Omental fat pad (tissue), 4 donors: ENCODE data around the gene DGKD. TPM values are rescaled to one million over a fixed set of nuclear protein-coding genes. Genes with fewer than 3 reads are reported as not detected.

Experiments
- ATAC-seq: fragments of 150-250 bp; one replicate; pipeline ENCODE4 v1.9.1; 2016; ENCODE audit warnings: mild to moderate bottlenecking, moderate library complexity; ENCODE audit not compliant: low FRiP score
- DNase-seq: peaks from one replicate; pipeline ENCODE4 v3.0.0-alpha.2; 2019; ENCODE audit warnings: low spot score
- total RNA-seq, 4 donors: library from RNA; depleted of rRNA; stranded (reverse); fragments of >200 nt; gene quantifications; one replicate each; pipeline ENCODE4 v1.1.0, GENCODE V29; 2016
- TF ChIP-seq, protein P1 (sequence below), 3 donors: fragments of 450-650 bp; IDR thresholded peaks; one replicate each; pipeline ENCODE4 v1.5.1; 2016 to 2017; ENCODE audit warnings: antibody characterized with exemption in 3 of 3, mild to moderate bottlenecking in 3 of 3, moderate library complexity in 2 of 3

DGKD gene
- total RNA-seq, 4 donors from 2014 or later = 15.3 to 37.5 (median 22.9) TPM

DNA sequence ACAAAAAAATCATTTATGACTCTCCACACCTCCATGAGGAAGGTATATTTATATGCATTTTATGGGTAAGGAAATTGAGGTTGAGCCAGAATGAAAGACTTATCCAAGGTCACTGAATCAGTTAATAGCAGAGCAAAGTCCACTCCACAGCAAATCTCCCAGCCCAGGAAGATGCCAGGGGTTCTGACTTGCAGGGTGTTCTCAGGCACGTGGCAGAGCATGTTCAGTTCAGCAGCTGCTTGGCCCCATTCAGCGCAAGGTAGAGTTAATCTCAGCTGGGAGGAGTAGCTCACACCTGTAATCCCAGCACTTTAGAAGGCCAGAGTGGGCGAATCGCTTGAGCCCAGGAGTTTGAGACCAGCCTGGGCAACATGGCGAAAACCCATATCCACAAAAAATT lies 17.8 kb upstream of the DGKD start:
- ATAC-seq (no peak), DNase-seq (no peak)
- TF ChIP-seq, protein P1, sequence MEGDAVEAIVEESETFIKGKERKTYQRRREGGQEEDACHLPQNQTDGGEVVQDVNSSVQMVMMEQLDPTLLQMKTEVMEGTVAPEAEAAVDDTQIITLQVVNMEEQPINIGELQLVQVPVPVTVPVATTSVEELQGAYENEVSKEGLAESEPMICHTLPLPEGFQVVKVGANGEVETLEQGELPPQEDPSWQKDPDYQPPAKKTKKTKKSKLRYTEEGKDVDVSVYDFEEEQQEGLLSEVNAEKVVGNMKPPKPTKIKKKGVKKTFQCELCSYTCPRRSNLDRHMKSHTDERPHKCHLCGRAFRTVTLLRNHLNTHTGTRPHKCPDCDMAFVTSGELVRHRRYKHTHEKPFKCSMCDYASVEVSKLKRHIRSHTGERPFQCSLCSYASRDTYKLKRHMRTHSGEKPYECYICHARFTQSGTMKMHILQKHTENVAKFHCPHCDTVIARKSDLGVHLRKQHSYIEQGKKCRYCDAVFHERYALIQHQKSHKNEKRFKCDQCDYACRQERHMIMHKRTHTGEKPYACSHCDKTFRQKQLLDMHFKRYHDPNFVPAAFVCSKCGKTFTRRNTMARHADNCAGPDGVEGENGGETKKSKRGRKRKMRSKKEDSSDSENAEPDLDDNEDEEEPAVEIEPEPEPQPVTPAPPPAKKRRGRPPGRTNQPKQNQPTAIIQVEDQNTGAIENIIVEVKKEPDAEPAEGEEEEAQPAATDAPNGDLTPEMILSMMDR (IDR thresholded peaks at IDR 0.05) = no peak

DNA sequence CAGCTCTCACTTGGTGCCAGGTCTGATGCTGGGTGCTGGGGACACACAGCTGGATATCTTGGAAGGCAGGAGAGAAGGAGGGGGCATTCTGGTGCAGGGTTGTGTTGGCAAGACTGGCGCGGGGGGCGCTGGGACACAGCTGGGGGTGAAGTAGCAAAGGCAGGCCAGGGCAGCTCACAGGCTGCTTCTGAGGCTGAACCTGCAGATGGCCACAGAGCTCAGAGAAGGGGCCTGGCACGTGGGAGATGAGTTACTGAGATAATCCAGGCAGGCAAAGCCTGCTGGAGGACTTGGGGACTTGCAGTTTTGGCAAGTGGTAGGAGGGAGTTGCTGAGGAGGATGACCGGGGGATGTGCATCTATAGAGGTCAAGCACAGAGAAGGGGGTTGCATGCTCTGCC lies 16.2 kb upstream of the DGKD start:
- TF ChIP-seq, protein P1 (IDR thresholded peaks at IDR 0.05) = no peak
- no peak for ATAC-seq
- DNase-seq = no peak

DNA sequence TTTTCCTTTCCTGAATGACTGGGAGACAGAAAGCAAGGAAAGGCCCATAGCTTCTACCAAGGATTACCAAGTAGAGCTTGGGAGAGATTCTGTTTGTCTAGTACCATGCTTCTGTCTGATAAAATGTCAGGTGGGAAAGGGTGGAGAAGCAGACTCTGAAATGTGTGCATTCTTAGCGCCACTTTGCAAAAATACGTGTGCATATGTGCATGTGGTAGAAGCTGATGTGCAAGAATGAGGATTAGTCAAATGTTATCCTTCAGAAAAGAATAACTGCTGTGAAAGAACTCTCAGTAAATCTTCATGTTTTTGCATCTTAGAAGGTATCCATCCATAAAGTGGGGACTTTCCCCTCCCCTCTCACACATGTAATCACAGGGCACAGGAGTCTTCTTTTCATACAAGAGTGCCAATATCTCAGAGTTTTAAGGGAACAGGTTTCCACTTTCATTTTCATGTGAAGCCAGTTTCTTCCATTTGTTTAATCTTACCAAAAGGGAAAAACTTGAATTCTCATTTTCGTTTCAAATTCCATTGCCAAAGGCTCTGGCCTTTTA lies 15.4 kb upstream of the DGKD start:
- TF ChIP-seq, protein P1 (IDR thresholded peaks at IDR 0.05) = no peak
- ATAC-seq = no peak
- no peak for DNase-seq

DNA sequence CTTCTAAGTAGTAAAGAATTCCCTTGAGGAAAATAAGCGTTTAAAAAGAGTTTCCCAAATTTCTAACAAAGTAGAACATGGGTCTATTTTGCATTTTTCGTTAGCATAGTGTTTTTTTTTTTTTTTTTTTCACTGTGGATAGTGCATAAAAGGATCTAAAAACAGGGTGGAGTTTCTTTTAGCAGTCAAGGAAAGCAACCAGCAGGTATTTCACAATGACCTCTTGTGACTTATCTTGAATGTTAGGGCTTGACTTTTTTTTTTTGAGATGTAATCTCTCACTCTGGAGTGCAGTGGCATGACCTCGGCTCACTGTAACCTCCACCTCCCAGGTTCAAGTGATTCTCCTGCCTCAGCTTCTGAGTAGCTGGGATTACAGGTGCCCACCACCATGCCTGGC lies 14.9 kb upstream of the DGKD start:
- DNase-seq (no peak), ATAC-seq (no peak)
- TF ChIP-seq, protein P1 (IDR thresholded peaks at IDR 0.05) = no peak

DNA sequence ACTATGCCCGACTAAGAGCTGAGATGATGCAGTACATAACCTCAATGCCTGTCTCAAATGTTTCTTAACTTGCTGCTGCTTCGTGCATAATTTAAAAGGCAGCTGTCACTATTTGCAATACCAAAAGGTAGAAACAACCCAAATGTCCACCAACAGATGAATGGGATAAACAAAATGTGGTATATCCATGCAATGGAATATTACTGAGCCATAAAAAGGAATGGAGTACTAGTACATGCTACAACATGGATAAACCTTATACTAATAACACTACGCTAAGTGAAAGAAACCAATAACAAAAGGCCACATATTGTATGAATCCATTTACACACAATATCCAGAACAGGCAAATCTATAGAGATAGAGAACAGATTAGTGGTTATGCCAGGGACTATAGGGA lies 13.0 kb upstream of the DGKD start:
- no peak for DNase-seq
- TF ChIP-seq, protein P1 (IDR thresholded peaks at IDR 0.05) = no peak
- no peak for ATAC-seq

DNA sequence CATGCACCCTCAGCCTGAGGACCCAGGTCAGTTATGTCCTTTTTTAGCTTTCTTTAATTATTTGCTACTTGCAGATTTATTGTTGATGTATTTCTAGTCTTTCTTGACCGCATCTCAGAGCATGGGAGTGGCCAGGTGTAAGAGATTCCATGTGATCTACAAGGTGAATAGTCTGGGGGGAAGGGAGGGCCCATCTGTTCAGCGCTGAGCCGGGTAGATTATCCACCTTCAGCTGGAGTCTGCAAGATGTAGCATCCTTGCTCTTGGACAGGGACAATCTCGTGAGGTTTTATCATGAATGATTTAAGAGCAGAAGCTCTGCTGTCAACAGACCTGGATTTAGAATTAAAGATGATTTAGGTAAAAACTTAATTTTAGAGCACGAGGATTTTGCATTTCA lies 12.0 kb upstream of the DGKD start:
- DNase-seq = no peak
- TF ChIP-seq, protein P1 (IDR thresholded peaks at IDR 0.05) = no peak
- ATAC-seq = no peak

DNA sequence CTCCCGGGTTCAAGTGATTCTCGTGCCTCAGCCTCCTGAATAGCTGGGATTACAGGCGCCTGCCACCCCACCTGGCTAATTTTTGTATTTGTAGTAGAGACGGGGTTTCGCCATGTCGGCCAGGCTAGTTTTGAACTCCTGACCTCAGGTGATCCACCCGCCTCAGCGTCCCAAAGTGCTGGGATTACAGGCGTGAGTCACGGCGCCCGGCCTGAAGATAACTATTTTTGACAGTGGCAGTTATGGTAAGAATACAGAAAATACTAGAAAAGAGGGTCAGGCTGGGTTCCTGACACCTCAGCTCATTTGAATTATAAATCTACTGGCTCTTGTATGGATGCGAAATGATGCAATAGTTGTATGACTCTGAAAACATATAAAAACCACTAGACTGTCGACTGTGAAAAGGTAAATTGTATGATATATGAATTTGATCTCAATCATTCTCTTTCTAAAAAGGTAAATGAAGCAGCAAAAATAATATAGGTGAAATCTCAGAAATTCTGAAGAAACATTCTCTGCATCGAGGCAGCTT lies 11.1 kb upstream of the DGKD start:
- ATAC-seq (no peak), DNase-seq (no peak)
- TF ChIP-seq, protein P1 (IDR thresholded peaks at IDR 0.05) = no peak
